Lower lobe of right lung (tissue), 2 donors: Measurements from ENCODE around the gene TEKT5. TPM values are rescaled to one million over a fixed set of nuclear protein-coding genes. Genes with fewer than 3 reads are reported as not detected.

ENCODE experiments used
- ATAC-seq, 2 donors: fragments of 200-7000 bp; cut with Tn5 transposase; one replicate each; pipeline ENCODE4 v1.9.1; 2020 to 2022; ENCODE audit warnings: mild to moderate bottlenecking in 2 of 2, moderate library complexity in 2 of 2
- DNase-seq: peaks from one replicate; pipeline ENCODE4 v3.0.0-alpha.2; 2020
- H3K27ac ChIP-seq: fragments of 200-600 bp; one replicate; pipeline ENCODE4 v1.8.0; 2022
- H3K27me3 ChIP-seq: fragments of 200-600 bp; one replicate; pipeline ENCODE4 v1.8.0; 2022; ENCODE audit warnings: low read depth
- H3K36me3 ChIP-seq: fragments of 200-600 bp; one replicate; pipeline ENCODE4 v1.8.0; 2022; ENCODE audit warnings: mild to moderate bottlenecking
- H3K4me1 ChIP-seq: fragments of 200-600 bp; one replicate; pipeline ENCODE4 v1.8.0; 2022
- H3K4me3 ChIP-seq: fragments of 200-600 bp; one replicate; pipeline ENCODE4 v1.8.0; 2022; ENCODE audit warnings: mild to moderate bottlenecking
- H3K9me3 ChIP-seq: fragments of 200-600 bp; one replicate; pipeline ENCODE4 v1.8.0; 2022
- intact Hi-C: fragments of 100-400 bp; cut with DNase I; formaldehyde crosslinking; loops from one replicate; pipeline ENCODE4 v1.11.0; 2022
- total RNA-seq: library from RNA; stranded (reverse); fragmentation: NEBNext Ultra II Directional; extraction: Animal tissue kit (Norgen Biotek cat#: 25700); gene quantifications from one replicate; pipeline ENCODE4 v1.2.1, GENCODE V29; 2021
- TF ChIP-seq, protein P1 (sequence below): fragments of 200-600 bp; IDR thresholded peaks from one replicate; pipeline ENCODE4 v1.8.0; 2022; ENCODE audit warnings: antibody characterized with exemption, mild to moderate bottlenecking
- donor health status: DM: no; HTN: yes; CAD: no; lungs with severe emphysema.

Gene TEKT5
- total RNA-seq, 1 donor from 2014 or later = not detected

DNA sequence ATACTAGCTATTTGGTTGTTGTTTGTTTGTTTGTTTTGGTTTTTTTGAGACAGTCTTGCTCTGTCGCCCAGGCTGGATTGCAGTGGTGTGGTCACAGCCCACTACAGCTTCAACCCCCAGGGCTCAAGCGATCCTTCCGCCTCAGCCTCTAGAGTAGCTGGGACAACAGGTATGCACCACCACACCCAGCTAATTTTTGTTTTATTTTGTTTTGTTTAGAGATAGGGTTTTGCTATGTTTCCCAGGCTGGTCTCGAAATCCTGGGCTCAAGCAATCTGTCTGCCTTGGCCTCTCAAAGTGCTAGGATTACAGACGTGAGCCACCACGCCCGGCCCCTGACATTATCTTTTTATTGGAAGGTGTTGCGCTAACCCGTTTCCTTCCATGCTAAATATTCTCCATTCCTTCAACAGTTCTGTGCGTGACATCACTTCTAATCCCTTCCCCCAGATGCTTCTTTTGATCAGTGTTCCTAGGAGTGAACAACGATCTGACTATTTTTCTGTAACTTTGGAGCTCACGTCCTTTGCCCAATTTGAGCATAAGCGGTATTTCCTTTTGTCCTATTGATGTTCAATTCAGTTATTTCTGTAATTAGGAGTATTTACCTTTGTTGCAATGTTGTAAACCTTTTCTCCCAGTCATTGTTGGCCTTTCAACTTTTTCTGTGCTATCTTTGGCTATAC lies 84.1 kb downstream of the TEKT5 start:
- Histone ChIP-seq H3K4me1 (peaks cover 16% of the 10 kb centered on the region), H3K9me3 (no peaks in the 10 kb centered on the region), H3K4me3 (no peak overlapping the region), H3K27ac (peak overlapping the region; percentile 11), H3K27me3 (no peaks in the 10 kb centered on the region), H3K36me3 (no peaks in the 10 kb centered on the region)
- TF ChIP-seq, protein P1, sequence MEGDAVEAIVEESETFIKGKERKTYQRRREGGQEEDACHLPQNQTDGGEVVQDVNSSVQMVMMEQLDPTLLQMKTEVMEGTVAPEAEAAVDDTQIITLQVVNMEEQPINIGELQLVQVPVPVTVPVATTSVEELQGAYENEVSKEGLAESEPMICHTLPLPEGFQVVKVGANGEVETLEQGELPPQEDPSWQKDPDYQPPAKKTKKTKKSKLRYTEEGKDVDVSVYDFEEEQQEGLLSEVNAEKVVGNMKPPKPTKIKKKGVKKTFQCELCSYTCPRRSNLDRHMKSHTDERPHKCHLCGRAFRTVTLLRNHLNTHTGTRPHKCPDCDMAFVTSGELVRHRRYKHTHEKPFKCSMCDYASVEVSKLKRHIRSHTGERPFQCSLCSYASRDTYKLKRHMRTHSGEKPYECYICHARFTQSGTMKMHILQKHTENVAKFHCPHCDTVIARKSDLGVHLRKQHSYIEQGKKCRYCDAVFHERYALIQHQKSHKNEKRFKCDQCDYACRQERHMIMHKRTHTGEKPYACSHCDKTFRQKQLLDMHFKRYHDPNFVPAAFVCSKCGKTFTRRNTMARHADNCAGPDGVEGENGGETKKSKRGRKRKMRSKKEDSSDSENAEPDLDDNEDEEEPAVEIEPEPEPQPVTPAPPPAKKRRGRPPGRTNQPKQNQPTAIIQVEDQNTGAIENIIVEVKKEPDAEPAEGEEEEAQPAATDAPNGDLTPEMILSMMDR = no peak
- intact Hi-C loops = no loop called here
- no peak for ATAC-seq
- DNase-seq = no peak

DNA sequence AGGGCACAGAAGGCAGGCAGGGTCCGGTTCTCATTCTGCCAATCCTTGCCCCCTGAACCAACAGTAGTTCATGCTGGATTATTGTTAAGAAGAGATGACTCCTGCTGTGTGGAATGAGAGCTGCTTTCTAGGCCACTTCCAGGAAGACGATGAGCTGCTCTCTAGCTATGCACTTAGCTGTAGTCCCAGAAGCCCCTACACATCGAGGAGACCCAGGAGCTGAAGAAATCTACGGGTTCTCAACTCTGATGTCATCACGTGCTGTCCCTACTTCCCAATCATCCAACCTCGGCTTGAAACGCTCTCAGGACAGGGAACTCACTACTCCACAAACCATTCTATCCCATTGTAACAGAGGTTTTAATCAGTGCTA lies 85.3 kb downstream of the TEKT5 start:
- ATAC-seq = peak; percentile 74 to 88

DNA sequence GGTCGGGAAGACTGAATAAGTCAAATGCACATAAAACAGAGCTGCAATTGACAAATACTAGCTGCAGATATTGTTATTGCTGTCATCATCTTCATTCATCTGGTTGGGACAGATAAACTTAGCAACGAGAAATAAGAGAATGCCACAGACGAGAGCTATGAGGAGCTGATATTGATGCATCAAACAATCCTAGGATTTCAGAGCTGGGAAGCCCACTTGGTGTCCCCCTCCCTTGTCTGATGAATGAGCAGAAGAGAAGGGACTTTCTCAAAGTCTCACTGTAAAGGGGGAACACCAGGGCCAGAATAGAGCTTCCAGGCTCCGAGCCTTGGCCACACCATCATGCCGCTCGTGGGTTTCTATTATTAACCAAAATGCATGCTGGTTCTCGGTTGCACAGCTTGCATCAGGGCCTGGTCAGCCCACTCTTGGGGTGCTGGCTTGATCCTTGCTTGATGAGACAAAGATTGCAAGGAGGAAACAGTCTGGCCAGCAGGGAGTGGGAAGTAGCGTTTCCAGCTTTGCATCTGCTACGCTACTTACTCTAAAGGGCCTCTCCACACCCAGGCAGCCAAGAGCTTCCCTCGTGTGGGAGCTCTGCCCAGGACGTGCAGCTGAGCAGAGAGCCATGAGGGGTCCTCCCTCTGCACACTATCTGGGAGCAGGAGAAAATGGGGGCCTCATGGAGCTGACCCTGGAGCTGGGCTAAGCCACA lies 85.9 kb downstream of the TEKT5 start:
- DNase-seq = no peak
- TF ChIP-seq, protein P1 = no peak
- intact Hi-C loops = no loop called here

More for the DNA sequence above, 85.3 kb downstream of the TEKT5 start:
- no peaks in the 10 kb centered on the region for H3K36me3 ChIP-seq
- peaks cover 16% of the 10 kb centered on the region for H3K4me1 ChIP-seq
- intact Hi-C loops = no loop called here
- H3K9me3 ChIP-seq = no peaks in the 10 kb centered on the region
- TF ChIP-seq, protein P1 = no peak
- DNase-seq = no peak
- H3K27ac ChIP-seq = peak overlapping the region; percentile 47
- no peaks in the 10 kb centered on the region for H3K27me3 ChIP-seq
- no peak overlapping the region for H3K4me3 ChIP-seq

DNA sequence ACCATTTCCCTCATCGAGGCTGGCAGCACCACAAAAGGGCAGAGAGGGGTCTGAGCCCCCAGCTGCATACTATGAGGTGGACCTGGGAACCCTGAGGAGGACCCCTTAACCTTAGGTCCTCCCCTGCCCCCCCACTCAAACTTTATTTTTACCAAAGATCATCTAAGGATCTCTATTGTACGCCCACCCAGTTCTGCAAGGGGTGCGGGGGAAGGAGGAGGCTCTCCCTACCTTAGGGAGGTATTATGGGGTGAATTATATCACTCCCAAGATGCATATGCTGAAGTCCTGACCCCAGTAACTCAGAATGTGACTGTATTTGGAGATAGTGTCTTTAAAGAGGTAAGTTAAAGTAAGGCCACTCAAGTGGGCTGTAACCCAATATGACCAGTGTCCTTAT lies 87.6 kb downstream of the TEKT5 start:
- no peaks in the 10 kb centered on the region for H3K27me3 ChIP-seq
- peaks cover 13% of the 10 kb centered on the region for H3K4me1 ChIP-seq
- no peak for ATAC-seq
- no peak overlapping the region for H3K4me3 ChIP-seq
- H3K9me3 ChIP-seq = no peaks in the 10 kb centered on the region
- no peak overlapping the region for H3K27ac ChIP-seq
- TF ChIP-seq, protein P1 = no peak
- H3K36me3 ChIP-seq = no peaks in the 10 kb centered on the region
- no peak for DNase-seq
- intact Hi-C loops = no loop called here

More for the DNA sequence above, 85.9 kb downstream of the TEKT5 start:
- H3K27me3 ChIP-seq = no peaks in the 10 kb centered on the region
- peak overlapping the region; percentile 47 for H3K27ac ChIP-seq
- peak; percentile 77 to 83 for ATAC-seq
- H3K36me3 ChIP-seq = no peaks in the 10 kb centered on the region
- H3K9me3 ChIP-seq = no peaks in the 10 kb centered on the region
- no peak overlapping the region for H3K4me3 ChIP-seq
- H3K4me1 ChIP-seq = peaks cover 16% of the 10 kb centered on the region

DNA sequence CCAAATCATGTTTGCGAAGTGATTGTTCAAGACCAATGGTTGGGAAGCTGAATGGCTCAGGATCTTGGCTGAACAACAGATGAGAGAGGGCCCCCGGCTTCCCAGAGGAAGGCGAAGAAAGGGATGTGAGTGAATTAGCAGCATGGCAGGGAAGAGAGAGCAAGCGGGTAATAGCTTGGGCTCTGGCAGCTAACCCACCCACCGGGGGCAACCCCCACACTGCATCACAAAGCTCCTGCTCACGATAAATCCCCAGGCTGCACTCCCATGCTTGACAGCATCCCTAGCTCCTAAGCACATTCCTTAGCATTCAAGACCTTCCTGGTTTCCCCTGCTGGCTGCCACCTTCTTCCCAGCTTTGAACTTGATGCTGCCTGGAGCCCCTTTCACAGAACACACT lies 88.1 kb downstream of the TEKT5 start:
- TF ChIP-seq, protein P1 = no peak

More for the DNA sequence above, 88.1 kb downstream of the TEKT5 start:
- intact Hi-C loops = no loop called here
- no peaks in the 10 kb centered on the region for H3K27me3 ChIP-seq
- no peak for DNase-seq
- H3K36me3 ChIP-seq = no peaks in the 10 kb centered on the region
- no peak overlapping the region for H3K27ac ChIP-seq
- no peak for ATAC-seq
- no peak overlapping the region for H3K4me3 ChIP-seq
- peaks cover 16% of the 10 kb centered on the region for H3K4me1 ChIP-seq
- no peaks in the 10 kb centered on the region for H3K9me3 ChIP-seq
